Small intestine (tissue), 7 donors: ENCODE results near the gene PKP1. TPM values are rescaled to one million over a fixed set of nuclear protein-coding genes. Genes with fewer than 3 reads are reported as not detected.

ENCODE experiments used
- DNase-seq, 2 donors: peaks; one replicate each; pipeline versions ENCODE4 v3.0.0 to v3.0.0-alpha.2; 2013
- FAIRE-seq: peaks from 2 replicates; lab custom pipeline; 2012; peaks lifted over from hg19 to GRCh38; lab: Jason Lieb, UNC
- H3K27ac ChIP-seq, 3 donors: one replicate each; pipeline ENCODE4 v1.5.1; 2013; ENCODE audit warnings: low read length in 2 of 3, mild to moderate bottlenecking in 2 of 3, control low read depth in 1 of 3, inconsistent platforms in 1 of 3, low read depth in 1 of 3, moderate library complexity in 1 of 3
- H3K27me3 ChIP-seq, 3 donors: one replicate each; pipeline ENCODE4 v1.6.1; 2013; ENCODE audit warnings: low read length in 3 of 3, inconsistent platforms in 1 of 3; ENCODE audit not compliant: control insufficient read depth in 3 of 3, insufficient read depth in 3 of 3
- H3K36me3 ChIP-seq, 3 donors: one replicate each; pipeline ENCODE4 v1.6.1; 2013; ENCODE audit warnings: low read length in 3 of 3, inconsistent platforms in 1 of 3, low read depth in 1 of 3, mild to moderate bottlenecking in 1 of 3, moderate library complexity in 1 of 3; ENCODE audit not compliant: control insufficient read depth in 3 of 3, insufficient read depth in 2 of 3
- H3K4me1 ChIP-seq, 3 donors: one replicate each; pipeline ENCODE4 v1.6.1; 2013; ENCODE audit warnings: low read length in 2 of 3, inconsistent platforms in 1 of 3, low read depth in 1 of 3, mild to moderate bottlenecking in 1 of 3, moderate library complexity in 1 of 3; ENCODE audit not compliant: control insufficient read depth in 3 of 3, insufficient read depth in 2 of 3
- H3K4me3 ChIP-seq, 3 donors: one replicate each; pipeline ENCODE4 v1.5.1; 2013; ENCODE audit warnings: low read length in 3 of 3, control low read depth in 1 of 3, inconsistent platforms in 1 of 3, low read depth in 1 of 3, mild to moderate bottlenecking in 1 of 3, moderate library complexity in 1 of 3
- H3K9me3 ChIP-seq, 2 donors: one replicate each; pipeline ENCODE4 v1.6.1; 2013; ENCODE audit warnings: low read depth in 1 of 2, low read length in 1 of 2; ENCODE audit not compliant: control insufficient read depth in 2 of 2, insufficient read depth in 1 of 2
- WGBS, 3 donors: extraction: QIAGEN DNeasy Blood & Tissue Kit; methylation state at CpG; one replicate each; pipeline ENCODE4 v1.1.7; 2013; 5-methylcytosine and 5-hydroxymethylcytosine counted together
- polyA plus RNA-seq, 4 donors: library from polyadenylated mRNA; stranded (reverse) in 3 of 4; unstranded in 1 of 4; fragments of 200-250 nt in 3 of 4; fragments of 120-200 nt in 1 of 4; gene quantifications; one replicate each; pipeline versions ENCODE4 v1.2.1 to v1.2.3, GENCODE V29; 2013
- donor health status: healthy with polysubstance abuse.
- donor health status: control.
- donor health status: control.
- donor health status: Bipolar disorder and iron deficiency.
- donor health status: healthy.

PKP1 gene
- polyA plus RNA-seq, 4 donors, result 0.24 to 0.69 (median 0.36) TPM

GRCh38 chr1:201311356-201312011, 28.2 kb downstream of the PKP1 start:
- Histone ChIP-seq H3K4me3 (no peak overlapping the region), H3K36me3 (no peaks in the 10 kb centered on the region), H3K27me3 (peaks cover 0 to 3% (median 0%) of the 10 kb centered on the region in 3 donors), H3K9me3 (no peaks in the 10 kb centered on the region), H3K27ac (no peak overlapping the region), H3K4me1 (peaks cover 0 to 15% (median 3%) of the 10 kb centered on the region in 3 donors)
- no peak for DNase-seq
- 42 to 65% (median 54%) methylated on average over 8 of the region's 8 CpGs for WGBS, 3 donors
- FAIRE-seq, result no peak

GRCh38 chr1:201312298-201312697, 29.0 kb downstream of the PKP1 start:
- Histone ChIP-seq H3K4me1 (peaks cover 0 to 15% (median 3%) of the 10 kb centered on the region in 3 donors), H3K36me3 (no peaks in the 10 kb centered on the region), H3K27me3 (peaks cover 0 to 3% (median 0%) of the 10 kb centered on the region in 3 donors), H3K9me3 (no peaks in the 10 kb centered on the region), H3K4me3 (no peak overlapping the region), H3K27ac (no peak overlapping the region)
- WGBS, 3 donors, result 88 to 94% (median 91%) methylated on average over 7 of the region's 7 CpGs
- FAIRE-seq (no peak), DNase-seq (no peak)

- Histone ChIP-seq H3K9me3 (no peaks in the 10 kb centered on the region), H3K27ac (no peak overlapping the region), H3K4me3 (no peak overlapping the region), H3K27me3 (peaks cover 0 to 3% (median 0%) of the 10 kb centered on the region in 3 donors), H3K4me1 (peaks cover 0 to 12% (median 3%) of the 10 kb centered on the region in 3 donors), H3K36me3 (no peaks in the 10 kb centered on the region)
- no peak for FAIRE-seq
- 96 to 98% (median 96%) methylated on average over 16 of the region's 16 CpGs for WGBS, 3 donors
- DNase-seq, result no peak
Measured at GRCh38 chr1:201313086-201313485, 29.8 kb downstream of the PKP1 start.

GRCh38 chr1:201316556-201316955, 33.2 kb downstream of the PKP1 start:
- 83 to 87% (median 86%) methylated on average over 5 of the region's 5 CpGs for WGBS, 3 donors
- DNase-seq, result no peak

GRCh38 chr1:201317551-201317950, 34.2 kb downstream of the PKP1 start:
- H3K36me3 ChIP-seq, result no peaks in the 10 kb centered on the region
- no peaks in the 10 kb centered on the region for H3K4me1 ChIP-seq
- H3K27ac ChIP-seq, result no peak overlapping the region
- no peak for FAIRE-seq
- no peak overlapping the region for H3K4me3 ChIP-seq
- H3K27me3 ChIP-seq, result peaks cover 0 to 4% (median 0%) of the 10 kb centered on the region in 3 donors
- H3K9me3 ChIP-seq, result no peaks in the 10 kb centered on the region
- DNase-seq, result no peak
- WGBS, 3 donors, result 92 to 94% (median 92%) methylated on average over 13 of the region's 13 CpGs

More at GRCh38 chr1:201316556-201316955, 33.2 kb downstream of the PKP1 start:
- Histone ChIP-seq H3K4me3 (no peak overlapping the region), H3K27ac (no peak overlapping the region), H3K27me3 (peaks cover 0 to 4% (median 0%) of the 10 kb centered on the region in 3 donors), H3K4me1 (no peaks in the 10 kb centered on the region), H3K36me3 (no peaks in the 10 kb centered on the region), H3K9me3 (no peaks in the 10 kb centered on the region)
- no peak for FAIRE-seq

- Histone ChIP-seq H3K27ac (no peak overlapping the region), H3K4me1 (no peaks in the 10 kb centered on the region), H3K4me3 (no peak overlapping the region), H3K9me3 (no peaks in the 10 kb centered on the region), H3K27me3 (peaks cover 0 to 4% (median 0%) of the 10 kb centered on the region in 3 donors), H3K36me3 (no peaks in the 10 kb centered on the region)
- no peak for DNase-seq
- 79 to 86% (median 80%) methylated on average over 15 of the region's 15 CpGs for WGBS, 3 donors
- FAIRE-seq, result no peak
Measured at GRCh38 chr1:201318504-201319340, 35.4 kb downstream of the PKP1 start.

- H3K9me3 ChIP-seq, result no peaks in the 10 kb centered on the region
- no peaks in the 10 kb centered on the region for H3K36me3 ChIP-seq
- H3K27ac ChIP-seq, result no peak overlapping the region
Measured at GRCh38 chr1:201319631-201320030, 36.3 kb downstream of the PKP1 start.

GRCh38 chr1:201320168-201320788, 37.0 kb downstream of the PKP1 start:
- Histone ChIP-seq H3K36me3 (no peaks in the 10 kb centered on the region), H3K9me3 (no peaks in the 10 kb centered on the region), H3K27ac (no peak overlapping the region), H3K4me1 (no peaks in the 10 kb centered on the region), H3K4me3 (no peak overlapping the region), H3K27me3 (peaks cover 0 to 4% (median 0%) of the 10 kb centered on the region in 3 donors)
- FAIRE-seq (no peak), DNase-seq (no peak)
- WGBS, 3 donors, result 77 to 86% (median 80%) methylated on average over 12 of the region's 12 CpGs

More at GRCh38 chr1:201319631-201320030, 36.3 kb downstream of the PKP1 start:
- no peak for FAIRE-seq
- H3K4me3 ChIP-seq, result no peak overlapping the region
- H3K4me1 ChIP-seq, result no peaks in the 10 kb centered on the region
- DNase-seq, result no peak
- WGBS, 3 donors, result 89 to 94% (median 92%) methylated on average over 6 of the region's 6 CpGs
- H3K27me3 ChIP-seq, result peaks cover 0 to 4% (median 0%) of the 10 kb centered on the region in 3 donors
